ENCODE data around the gene PUS3.

The PUS3 gene

DNA sequence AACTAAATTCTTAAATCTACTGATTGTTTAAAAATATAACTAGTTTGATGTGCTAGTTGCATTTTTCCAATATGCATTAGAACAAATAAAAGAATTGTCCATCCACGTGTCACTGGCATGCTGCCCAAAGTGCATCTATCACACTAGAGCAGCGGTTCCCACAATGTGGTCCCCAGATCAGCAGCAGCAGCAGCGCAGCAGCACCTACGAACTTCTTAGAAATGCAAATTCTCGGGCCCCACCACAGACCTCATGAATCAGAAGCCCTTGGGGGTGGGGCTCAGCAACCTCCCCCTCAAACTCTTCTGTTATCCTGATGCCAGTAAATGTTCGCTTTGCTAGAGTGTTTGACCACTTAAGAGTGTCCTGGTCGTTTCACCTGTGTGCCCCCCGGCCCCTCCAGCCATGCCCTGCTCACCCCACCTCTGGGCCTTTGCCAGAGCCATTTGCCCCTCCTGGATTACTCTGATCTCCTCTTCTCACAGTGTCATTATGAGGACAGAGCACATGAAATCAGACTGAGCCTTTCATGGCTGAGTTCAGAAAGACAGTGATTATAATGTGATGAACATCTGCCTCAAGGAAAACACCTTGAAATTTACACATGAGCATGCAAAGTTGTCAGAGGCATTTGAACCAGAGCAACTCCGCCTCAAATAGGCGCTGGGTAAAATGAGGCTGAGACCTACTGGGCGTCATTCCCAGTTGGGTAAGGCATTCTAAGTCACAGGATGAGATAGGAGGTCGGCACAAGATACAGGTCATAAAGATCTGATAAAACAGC lies 30.2 kb upstream of the PUS3 start (continued):
- TF ChIP-seq, protein P1, sequence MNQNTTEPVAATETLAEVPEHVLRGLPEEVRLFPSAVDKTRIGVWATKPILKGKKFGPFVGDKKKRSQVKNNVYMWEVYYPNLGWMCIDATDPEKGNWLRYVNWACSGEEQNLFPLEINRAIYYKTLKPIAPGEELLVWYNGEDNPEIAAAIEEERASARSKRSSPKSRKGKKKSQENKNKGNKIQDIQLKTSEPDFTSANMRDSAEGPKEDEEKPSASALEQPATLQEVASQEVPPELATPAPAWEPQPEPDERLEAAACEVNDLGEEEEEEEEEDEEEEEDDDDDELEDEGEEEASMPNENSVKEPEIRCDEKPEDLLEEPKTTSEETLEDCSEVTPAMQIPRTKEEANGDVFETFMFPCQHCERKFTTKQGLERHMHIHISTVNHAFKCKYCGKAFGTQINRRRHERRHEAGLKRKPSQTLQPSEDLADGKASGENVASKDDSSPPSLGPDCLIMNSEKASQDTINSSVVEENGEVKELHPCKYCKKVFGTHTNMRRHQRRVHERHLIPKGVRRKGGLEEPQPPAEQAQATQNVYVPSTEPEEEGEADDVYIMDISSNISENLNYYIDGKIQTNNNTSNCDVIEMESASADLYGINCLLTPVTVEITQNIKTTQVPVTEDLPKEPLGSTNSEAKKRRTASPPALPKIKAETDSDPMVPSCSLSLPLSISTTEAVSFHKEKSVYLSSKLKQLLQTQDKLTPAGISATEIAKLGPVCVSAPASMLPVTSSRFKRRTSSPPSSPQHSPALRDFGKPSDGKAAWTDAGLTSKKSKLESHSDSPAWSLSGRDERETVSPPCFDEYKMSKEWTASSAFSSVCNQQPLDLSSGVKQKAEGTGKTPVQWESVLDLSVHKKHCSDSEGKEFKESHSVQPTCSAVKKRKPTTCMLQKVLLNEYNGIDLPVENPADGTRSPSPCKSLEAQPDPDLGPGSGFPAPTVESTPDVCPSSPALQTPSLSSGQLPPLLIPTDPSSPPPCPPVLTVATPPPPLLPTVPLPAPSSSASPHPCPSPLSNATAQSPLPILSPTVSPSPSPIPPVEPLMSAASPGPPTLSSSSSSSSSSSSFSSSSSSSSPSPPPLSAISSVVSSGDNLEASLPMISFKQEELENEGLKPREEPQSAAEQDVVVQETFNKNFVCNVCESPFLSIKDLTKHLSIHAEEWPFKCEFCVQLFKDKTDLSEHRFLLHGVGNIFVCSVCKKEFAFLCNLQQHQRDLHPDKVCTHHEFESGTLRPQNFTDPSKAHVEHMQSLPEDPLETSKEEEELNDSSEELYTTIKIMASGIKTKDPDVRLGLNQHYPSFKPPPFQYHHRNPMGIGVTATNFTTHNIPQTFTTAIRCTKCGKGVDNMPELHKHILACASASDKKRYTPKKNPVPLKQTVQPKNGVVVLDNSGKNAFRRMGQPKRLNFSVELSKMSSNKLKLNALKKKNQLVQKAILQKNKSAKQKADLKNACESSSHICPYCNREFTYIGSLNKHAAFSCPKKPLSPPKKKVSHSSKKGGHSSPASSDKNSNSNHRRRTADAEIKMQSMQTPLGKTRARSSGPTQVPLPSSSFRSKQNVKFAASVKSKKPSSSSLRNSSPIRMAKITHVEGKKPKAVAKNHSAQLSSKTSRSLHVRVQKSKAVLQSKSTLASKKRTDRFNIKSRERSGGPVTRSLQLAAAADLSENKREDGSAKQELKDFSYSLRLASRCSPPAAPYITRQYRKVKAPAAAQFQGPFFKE (tag by site-specific recombination; IDR thresholded peaks at IDR 0.05; ENCODE audit: borderline replicate concordance): no peak

DNA sequence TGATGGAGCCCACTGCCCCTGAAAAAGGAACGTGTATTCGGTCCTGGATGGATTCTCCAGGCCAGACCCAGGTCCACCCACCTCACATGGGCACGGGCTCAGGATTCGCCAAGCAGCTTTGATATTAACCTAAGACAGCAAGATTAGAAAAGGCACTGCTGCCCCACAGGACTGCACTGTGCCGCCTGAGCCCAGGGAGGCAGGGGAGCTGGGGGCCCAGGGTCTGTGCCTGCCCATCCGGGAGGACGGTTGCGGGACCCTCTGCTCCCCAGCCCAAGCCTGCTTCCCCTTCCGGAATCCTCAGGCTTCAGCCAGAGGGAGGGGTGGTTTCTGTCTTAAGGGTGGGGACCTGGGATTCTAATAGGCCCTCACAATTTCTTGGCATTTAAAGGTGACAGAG lies 29.3 kb upstream of the PUS3 start:
- Histone ChIP-seq H3K27ac (ENCODE audit: extremely low read depth, low read depth, low read length) (no peak overlapping the region), H3K36me3 (ENCODE audit: control insufficient read depth in 2 of 2, insufficient read depth in 1 of 2, low read length in 2 of 2) (no peaks in the 10 kb centered on the region), H3K4me3 (ENCODE audit: low read depth, low read length) (no peak overlapping the region), H3K9me3 (ENCODE audit: control insufficient read depth, insufficient read depth, low read depth, low read length) (no peaks in the 10 kb centered on the region), H3K4me1 (ENCODE audit: control insufficient read depth, insufficient read depth, low read length) (no peaks in the 10 kb centered on the region)
- CTCF ChIA-PET: interaction anchor here (0.8 to 2.8 kb wide), 5 partner anchors 8 to 261 kb away, joined by 3 to 11 read pairs (median 7); no protein-coding TSS in a partner anchor
- POLR2A ChIA-PET: no interaction called here
- no peak for TF ChIP-seq RBAK (tag by site-specific recombination; IDR thresholded peaks at IDR 0.05)
- TF ChIP-seq ZNF433 (tag by site-specific recombination; IDR thresholded peaks at IDR 0.05; ENCODE audit: low read depth): no peak
- TF ChIP-seq PRDM1 (tag by site-specific recombination; IDR thresholded peaks at IDR 0.05): no peak
- TF ChIP-seq, protein P2, sequence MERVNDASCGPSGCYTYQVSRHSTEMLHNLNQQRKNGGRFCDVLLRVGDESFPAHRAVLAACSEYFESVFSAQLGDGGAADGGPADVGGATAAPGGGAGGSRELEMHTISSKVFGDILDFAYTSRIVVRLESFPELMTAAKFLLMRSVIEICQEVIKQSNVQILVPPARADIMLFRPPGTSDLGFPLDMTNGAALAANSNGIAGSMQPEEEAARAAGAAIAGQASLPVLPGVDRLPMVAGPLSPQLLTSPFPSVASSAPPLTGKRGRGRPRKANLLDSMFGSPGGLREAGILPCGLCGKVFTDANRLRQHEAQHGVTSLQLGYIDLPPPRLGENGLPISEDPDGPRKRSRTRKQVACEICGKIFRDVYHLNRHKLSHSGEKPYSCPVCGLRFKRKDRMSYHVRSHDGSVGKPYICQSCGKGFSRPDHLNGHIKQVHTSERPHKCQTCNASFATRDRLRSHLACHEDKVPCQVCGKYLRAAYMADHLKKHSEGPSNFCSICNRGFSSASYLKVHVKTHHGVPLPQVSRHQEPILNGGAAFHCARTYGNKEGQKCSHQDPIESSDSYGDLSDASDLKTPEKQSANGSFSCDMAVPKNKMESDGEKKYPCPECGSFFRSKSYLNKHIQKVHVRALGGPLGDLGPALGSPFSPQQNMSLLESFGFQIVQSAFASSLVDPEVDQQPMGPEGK (tag by site-specific recombination; IDR thresholded peaks at IDR 0.05): no peak
- TF ChIP-seq GLI2 (tag by site-specific recombination; IDR thresholded peaks at IDR 0.05; ENCODE audit: borderline replicate concordance, low read depth): no peak
- no peak for TF ChIP-seq IKZF3 (tag by site-specific recombination; IDR thresholded peaks at IDR 0.05)
- TF ChIP-seq, protein P3, sequence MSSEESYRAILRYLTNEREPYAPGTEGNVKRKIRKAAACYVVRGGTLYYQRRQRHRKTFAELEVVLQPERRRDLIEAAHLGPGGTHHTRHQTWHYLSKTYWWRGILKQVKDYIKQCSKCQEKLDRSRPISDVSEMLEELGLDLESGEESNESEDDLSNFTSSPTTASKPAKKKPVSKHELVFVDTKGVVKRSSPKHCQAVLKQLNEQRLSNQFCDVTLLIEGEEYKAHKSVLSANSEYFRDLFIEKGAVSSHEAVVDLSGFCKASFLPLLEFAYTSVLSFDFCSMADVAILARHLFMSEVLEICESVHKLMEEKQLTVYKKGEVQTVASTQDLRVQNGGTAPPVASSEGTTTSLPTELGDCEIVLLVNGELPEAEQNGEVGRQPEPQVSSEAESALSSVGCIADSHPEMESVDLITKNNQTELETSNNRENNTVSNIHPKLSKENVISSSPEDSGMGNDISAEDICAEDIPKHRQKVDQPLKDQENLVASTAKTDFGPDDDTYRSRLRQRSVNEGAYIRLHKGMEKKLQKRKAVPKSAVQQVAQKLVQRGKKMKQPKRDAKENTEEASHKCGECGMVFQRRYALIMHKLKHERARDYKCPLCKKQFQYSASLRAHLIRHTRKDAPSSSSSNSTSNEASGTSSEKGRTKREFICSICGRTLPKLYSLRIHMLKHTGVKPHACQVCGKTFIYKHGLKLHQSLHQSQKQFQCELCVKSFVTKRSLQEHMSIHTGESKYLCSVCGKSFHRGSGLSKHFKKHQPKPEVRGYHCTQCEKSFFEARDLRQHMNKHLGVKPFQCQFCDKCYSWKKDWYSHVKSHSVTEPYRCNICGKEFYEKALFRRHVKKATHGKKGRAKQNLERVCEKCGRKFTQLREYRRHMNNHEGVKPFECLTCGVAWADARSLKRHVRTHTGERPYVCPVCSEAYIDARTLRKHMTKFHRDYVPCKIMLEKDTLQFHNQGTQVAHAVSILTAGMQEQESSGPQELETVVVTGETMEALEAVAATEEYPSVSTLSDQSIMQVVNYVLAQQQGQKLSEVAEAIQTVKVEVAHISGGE (tag by site-specific recombination; conservative IDR thresholded peaks at IDR 0.05; ENCODE audit: low read depth): no peak
- no peak for TF ChIP-seq ZNF571 (tag by site-specific recombination; IDR thresholded peaks at IDR 0.05)
- no peak for TF ChIP-seq EGR2 (tag by site-specific recombination; IDR thresholded peaks at IDR 0.05; ENCODE audit: low read depth)
- no peak for TF ChIP-seq ZSCAN16 (tag by site-specific recombination; IDR thresholded peaks at IDR 0.05)
- TF ChIP-seq ZNF654 (tag by site-specific recombination; IDR thresholded peaks at IDR 0.05; ENCODE audit: low read depth): no peak
- TF ChIP-seq ZNF169 (tag by site-specific recombination; IDR thresholded peaks at IDR 0.05): no peak
- TF ChIP-seq HOXD13 (CRISPR knock-in tag; IDR thresholded peaks at IDR 0.05; ENCODE audit: borderline replicate concordance): no peak
- TF ChIP-seq ZNF670 (tag by site-specific recombination; IDR thresholded peaks at IDR 0.05; ENCODE audit: low read depth): no peak
- TF ChIP-seq ZNF747 (tag by site-specific recombination; IDR thresholded peaks at IDR 0.05): no peak
- TF ChIP-seq, protein P4, sequence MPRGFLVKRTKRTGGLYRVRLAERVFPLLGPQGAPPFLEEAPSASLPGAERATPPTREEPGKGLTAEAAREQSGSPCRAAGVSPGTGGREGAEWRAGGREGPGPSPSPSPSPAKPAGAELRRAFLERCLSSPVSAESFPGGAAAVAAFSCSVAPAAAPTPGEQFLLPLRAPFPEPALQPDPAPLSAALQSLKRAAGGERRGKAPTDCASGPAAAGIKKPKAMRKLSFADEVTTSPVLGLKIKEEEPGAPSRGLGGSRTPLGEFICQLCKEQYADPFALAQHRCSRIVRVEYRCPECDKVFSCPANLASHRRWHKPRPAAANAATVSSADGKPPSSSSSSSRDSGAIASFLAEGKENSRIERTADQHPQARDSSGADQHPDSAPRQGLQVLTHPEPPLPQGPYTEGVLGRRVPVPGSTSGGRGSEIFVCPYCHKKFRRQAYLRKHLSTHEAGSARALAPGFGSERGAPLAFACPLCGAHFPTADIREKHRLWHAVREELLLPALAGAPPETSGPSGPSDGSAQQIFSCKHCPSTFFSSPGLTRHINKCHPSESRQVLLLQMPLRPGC (tag by site-specific recombination; IDR thresholded peaks at IDR 0.05): no peak
- no peak for TF ChIP-seq ZNF785 (tag by site-specific recombination; IDR thresholded peaks at IDR 0.05)
- TF ChIP-seq, protein P5, sequence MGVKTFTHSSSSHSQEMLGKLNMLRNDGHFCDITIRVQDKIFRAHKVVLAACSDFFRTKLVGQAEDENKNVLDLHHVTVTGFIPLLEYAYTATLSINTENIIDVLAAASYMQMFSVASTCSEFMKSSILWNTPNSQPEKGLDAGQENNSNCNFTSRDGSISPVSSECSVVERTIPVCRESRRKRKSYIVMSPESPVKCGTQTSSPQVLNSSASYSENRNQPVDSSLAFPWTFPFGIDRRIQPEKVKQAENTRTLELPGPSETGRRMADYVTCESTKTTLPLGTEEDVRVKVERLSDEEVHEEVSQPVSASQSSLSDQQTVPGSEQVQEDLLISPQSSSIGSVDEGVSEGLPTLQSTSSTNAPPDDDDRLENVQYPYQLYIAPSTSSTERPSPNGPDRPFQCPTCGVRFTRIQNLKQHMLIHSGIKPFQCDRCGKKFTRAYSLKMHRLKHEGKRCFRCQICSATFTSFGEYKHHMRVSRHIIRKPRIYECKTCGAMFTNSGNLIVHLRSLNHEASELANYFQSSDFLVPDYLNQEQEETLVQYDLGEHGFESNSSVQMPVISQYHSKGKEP (tag by site-specific recombination; IDR thresholded peaks at IDR 0.05): no peak
- TF ChIP-seq MYNN (tag by site-specific recombination; IDR thresholded peaks at IDR 0.05; ENCODE audit: borderline replicate concordance): no peak

Data from HEK293 (cell line).